ENCODE results near the gene UPK1B. TPM values are rescaled to one million over a fixed set of nuclear protein-coding genes. Genes with fewer than 3 reads are reported as not detected.

Gene UPK1B
- total RNA-seq, 2 donors from 2014 or later: 6.6 to 9.3 TPM

- H3K4me3 ChIP-seq: no peak overlapping the region
- H3K27ac ChIP-seq: no peak overlapping the region
- intact Hi-C loops (cut with DNase I): no loop called here
- peaks cover 7% of the 10 kb centered on the region for H3K4me1 ChIP-seq
- DNase-seq (no peak), ATAC-seq (no peak)
- no peaks in the 10 kb centered on the region for H3K9me3 ChIP-seq
- no peak for TF ChIP-seq POLR2A (IDR thresholded peaks at IDR 0.05)
- TF ChIP-seq, protein P1, sequence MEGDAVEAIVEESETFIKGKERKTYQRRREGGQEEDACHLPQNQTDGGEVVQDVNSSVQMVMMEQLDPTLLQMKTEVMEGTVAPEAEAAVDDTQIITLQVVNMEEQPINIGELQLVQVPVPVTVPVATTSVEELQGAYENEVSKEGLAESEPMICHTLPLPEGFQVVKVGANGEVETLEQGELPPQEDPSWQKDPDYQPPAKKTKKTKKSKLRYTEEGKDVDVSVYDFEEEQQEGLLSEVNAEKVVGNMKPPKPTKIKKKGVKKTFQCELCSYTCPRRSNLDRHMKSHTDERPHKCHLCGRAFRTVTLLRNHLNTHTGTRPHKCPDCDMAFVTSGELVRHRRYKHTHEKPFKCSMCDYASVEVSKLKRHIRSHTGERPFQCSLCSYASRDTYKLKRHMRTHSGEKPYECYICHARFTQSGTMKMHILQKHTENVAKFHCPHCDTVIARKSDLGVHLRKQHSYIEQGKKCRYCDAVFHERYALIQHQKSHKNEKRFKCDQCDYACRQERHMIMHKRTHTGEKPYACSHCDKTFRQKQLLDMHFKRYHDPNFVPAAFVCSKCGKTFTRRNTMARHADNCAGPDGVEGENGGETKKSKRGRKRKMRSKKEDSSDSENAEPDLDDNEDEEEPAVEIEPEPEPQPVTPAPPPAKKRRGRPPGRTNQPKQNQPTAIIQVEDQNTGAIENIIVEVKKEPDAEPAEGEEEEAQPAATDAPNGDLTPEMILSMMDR (IDR thresholded peaks at IDR 0.05): no peak
- 96% methylated on average over 2 of the region's 2 CpGs for WGBS, 2 donors
- H3K36me3 ChIP-seq (replicated peaks in 1 of 2; ENCODE audit: insufficient read depth in 1 of 2, low read depth in 2 of 2): peaks cover 6 to 15% of the 10 kb centered on the region in 2 donors
- no peaks in the 10 kb centered on the region for H3K27me3 ChIP-seq
Measured at GRCh38 chr3:119228373-119229145, 55.2 kb downstream of the UPK1B start.

- Histone ChIP-seq H3K27me3 (no peaks in the 10 kb centered on the region), H3K4me3 (no peak overlapping the region), H3K4me1 (peaks cover 7% of the 10 kb centered on the region), H3K27ac (no peak overlapping the region), H3K36me3 (replicated peaks in 1 of 2; ENCODE audit: insufficient read depth in 1 of 2, low read depth in 2 of 2) (peaks cover 6 to 15% of the 10 kb centered on the region in 2 donors), H3K9me3 (no peaks in the 10 kb centered on the region)
- DNase-seq: no peak
- intact Hi-C loops (cut with DNase I): no loop called here
- 87 to 97% methylated on average over 7 of the region's 7 CpGs for WGBS, 2 donors
- TF ChIP-seq, protein P1 (IDR thresholded peaks at IDR 0.05): no peak
- no peak for TF ChIP-seq POLR2A (IDR thresholded peaks at IDR 0.05)
- ATAC-seq: no peak
Measured at GRCh38 chr3:119229190-119229589, 55.8 kb downstream of the UPK1B start.

GRCh38 chr3:119230071-119230470 lies 56.7 kb downstream of the UPK1B start:
- TF ChIP-seq POLR2A (IDR thresholded peaks at IDR 0.05): no peak
- TF ChIP-seq, protein P1 (IDR thresholded peaks at IDR 0.05): no peak
- no peaks in the 10 kb centered on the region for H3K27me3 ChIP-seq
- H3K9me3 ChIP-seq: no peaks in the 10 kb centered on the region
- peaks cover 6 to 15% of the 10 kb centered on the region in 2 donors for H3K36me3 ChIP-seq (replicated peaks in 1 of 2; ENCODE audit: insufficient read depth in 1 of 2, low read depth in 2 of 2)
- no peak overlapping the region for H3K27ac ChIP-seq
- no peak for DNase-seq
- H3K4me1 ChIP-seq: peaks cover 7% of the 10 kb centered on the region
- intact Hi-C loops (cut with DNase I): no loop called here
- ATAC-seq: no peak
- no peak overlapping the region for H3K4me3 ChIP-seq
- WGBS, 2 donors: 93 to 97% methylated on average over 7 of the region's 7 CpGs

DNA sequence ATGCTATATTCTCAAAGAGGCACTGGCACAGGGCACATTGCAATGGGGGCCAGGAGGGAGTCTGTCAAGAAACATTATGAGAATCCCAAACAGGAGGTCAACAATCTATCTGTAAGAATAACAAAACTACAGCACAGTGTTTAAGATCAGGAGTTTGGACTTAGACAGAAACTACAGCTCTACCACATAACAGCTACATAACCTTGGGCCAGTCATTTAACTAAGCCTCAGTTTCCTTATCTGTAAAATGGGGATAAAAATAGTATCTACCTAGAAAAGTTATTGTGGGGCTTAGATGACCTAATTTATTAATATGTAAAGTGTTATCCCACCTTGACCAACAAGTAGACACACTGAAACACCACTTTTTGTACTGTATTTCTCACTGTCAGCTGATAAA lies 57.3 kb downstream of the UPK1B start:
- no peak overlapping the region for H3K4me3 ChIP-seq
- H3K27me3 ChIP-seq: no peaks in the 10 kb centered on the region
- no peak for TF ChIP-seq POLR2A (IDR thresholded peaks at IDR 0.05)
- TF ChIP-seq, protein P1 (IDR thresholded peaks at IDR 0.05): no peak
- peaks cover 6 to 17% of the 10 kb centered on the region in 2 donors for H3K36me3 ChIP-seq (replicated peaks in 1 of 2; ENCODE audit: insufficient read depth in 1 of 2, low read depth in 2 of 2)
- no peaks in the 10 kb centered on the region for H3K9me3 ChIP-seq
- no peak for DNase-seq
- ATAC-seq: no peak
- H3K4me1 ChIP-seq: peaks cover 7% of the 10 kb centered on the region
- H3K27ac ChIP-seq: no peak overlapping the region
- intact Hi-C loops (cut with DNase I): no loop called here

- Histone ChIP-seq H3K4me3 (no peak overlapping the region), H3K9me3 (no peaks in the 10 kb centered on the region), H3K4me1 (peaks cover 10% of the 10 kb centered on the region), H3K27ac (no peak overlapping the region), H3K36me3 (replicated peaks in 1 of 2; ENCODE audit: insufficient read depth in 1 of 2, low read depth in 2 of 2) (peaks cover 6 to 9% of the 10 kb centered on the region in 2 donors), H3K27me3 (no peaks in the 10 kb centered on the region)
- WGBS, 2 donors: 86 to 96% methylated on average over 1 of the region's 1 CpG
- intact Hi-C loops (cut with DNase I): no loop called here
- no peak for TF ChIP-seq POLR2A (IDR thresholded peaks at IDR 0.05)
- TF ChIP-seq, protein P1 (IDR thresholded peaks at IDR 0.05): no peak
- no peak for ATAC-seq
- no peak for DNase-seq
Measured at GRCh38 chr3:119234610-119235009, 61.2 kb downstream of the UPK1B start.

All from body of pancreas (tissue), 4 donors.